ENCODE measurements around the gene PLSCR4.

Gene PLSCR4

GRCh38 chr3:146189519-146190173 lies 61.3 kb downstream of the PLSCR4 start:
- no peaks in the 10 kb centered on the region for H3K4me1 ChIP-seq (ENCODE audit: control insufficient read depth, insufficient read depth, low read length)
- ChIA-PET CTCF (interaction anchor here (0.6 to 4.6 kb wide), 38 partner anchors 8 to 1011 kb away, joined by 3 to 86 read pairs (median 4); partner anchors contain the start of gene PLOD2), POLR2A (interaction anchor here (0.6 to 1.4 kb wide), 2 partner anchors 137 to 203 kb away, joined by 5 read pairs; no protein-coding TSS in a partner anchor)
- no peak overlapping the region for H3K27ac ChIP-seq (ENCODE audit: extremely low read depth, low read depth, low read length)
- H3K4me3 ChIP-seq (ENCODE audit: low read depth, low read length) = no peak overlapping the region
- peaks cover 0 to 6% of the 10 kb centered on the region in 2 experiments; a peak in 1 of 3 replicates for H3K36me3 ChIP-seq (ENCODE audit: control insufficient read depth in 2 of 2, insufficient read depth in 1 of 2, low read length in 2 of 2)
- no peaks in the 10 kb centered on the region for H3K9me3 ChIP-seq (ENCODE audit: control insufficient read depth, insufficient read depth, low read depth, low read length)
- TF ChIP-seq ZNF311 (tag by site-specific recombination; IDR thresholded peaks at IDR 0.05; ENCODE audit: borderline replicate concordance) (no peak), ZBTB6 (tag by site-specific recombination; IDR thresholded peaks at IDR 0.05) (peak; percentile 87), ZNF654 (tag by site-specific recombination; IDR thresholded peaks at IDR 0.05; ENCODE audit: low read depth) (peak; percentile 59)

DNA sequence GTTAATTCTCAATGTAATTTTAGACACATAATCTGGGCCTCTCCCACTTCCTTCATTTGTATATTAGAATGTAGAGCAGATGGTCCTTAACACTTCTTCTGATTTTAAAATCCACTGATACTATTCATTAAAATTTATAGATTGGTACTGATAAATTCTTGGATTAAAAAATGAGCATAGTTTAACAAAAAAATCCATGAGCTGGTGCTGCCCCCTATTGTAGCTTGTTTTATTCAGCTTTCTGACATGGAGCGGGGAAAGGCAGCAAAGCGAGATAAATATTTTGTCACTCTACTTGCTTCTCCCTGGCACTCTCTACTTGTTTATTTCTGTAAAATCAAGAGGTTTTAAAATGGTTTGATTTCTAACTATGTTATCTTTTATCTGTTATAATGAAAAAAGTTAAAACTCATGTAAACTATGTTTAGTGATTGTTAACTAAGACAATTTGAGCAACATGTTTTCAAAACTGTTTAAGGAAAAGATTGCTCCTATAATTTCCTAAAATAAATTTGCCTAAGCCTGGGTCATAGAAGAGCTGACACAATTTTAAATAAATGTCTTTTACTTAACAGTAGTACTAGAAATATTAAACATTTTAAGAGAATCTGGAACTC lies 63.5 kb downstream of the PLSCR4 start:
- Histone ChIP-seq H3K4me3 (ENCODE audit: low read depth, low read length) (no peak overlapping the region), H3K36me3 (ENCODE audit: control insufficient read depth in 2 of 2, insufficient read depth in 1 of 2, low read length in 2 of 2) (no peaks in the 10 kb centered on the region), H3K27ac (ENCODE audit: extremely low read depth, low read depth, low read length) (no peak overlapping the region), H3K9me3 (ENCODE audit: control insufficient read depth, insufficient read depth, low read depth, low read length) (no peaks in the 10 kb centered on the region), H3K4me1 (ENCODE audit: control insufficient read depth, insufficient read depth, low read length) (no peaks in the 10 kb centered on the region)
- ChIA-PET POLR2A (no interaction called here), CTCF (interaction anchor here (0.7 to 4.6 kb wide), 12 partner anchors 10 to 630 kb away, joined by 3 to 86 read pairs (median 5); partner anchors contain the start of gene PLOD2)
- peak; percentile 47 for TF ChIP-seq ZNF654 (tag by site-specific recombination; IDR thresholded peaks at IDR 0.05; ENCODE audit: low read depth)
- TF ChIP-seq, protein P1, sequence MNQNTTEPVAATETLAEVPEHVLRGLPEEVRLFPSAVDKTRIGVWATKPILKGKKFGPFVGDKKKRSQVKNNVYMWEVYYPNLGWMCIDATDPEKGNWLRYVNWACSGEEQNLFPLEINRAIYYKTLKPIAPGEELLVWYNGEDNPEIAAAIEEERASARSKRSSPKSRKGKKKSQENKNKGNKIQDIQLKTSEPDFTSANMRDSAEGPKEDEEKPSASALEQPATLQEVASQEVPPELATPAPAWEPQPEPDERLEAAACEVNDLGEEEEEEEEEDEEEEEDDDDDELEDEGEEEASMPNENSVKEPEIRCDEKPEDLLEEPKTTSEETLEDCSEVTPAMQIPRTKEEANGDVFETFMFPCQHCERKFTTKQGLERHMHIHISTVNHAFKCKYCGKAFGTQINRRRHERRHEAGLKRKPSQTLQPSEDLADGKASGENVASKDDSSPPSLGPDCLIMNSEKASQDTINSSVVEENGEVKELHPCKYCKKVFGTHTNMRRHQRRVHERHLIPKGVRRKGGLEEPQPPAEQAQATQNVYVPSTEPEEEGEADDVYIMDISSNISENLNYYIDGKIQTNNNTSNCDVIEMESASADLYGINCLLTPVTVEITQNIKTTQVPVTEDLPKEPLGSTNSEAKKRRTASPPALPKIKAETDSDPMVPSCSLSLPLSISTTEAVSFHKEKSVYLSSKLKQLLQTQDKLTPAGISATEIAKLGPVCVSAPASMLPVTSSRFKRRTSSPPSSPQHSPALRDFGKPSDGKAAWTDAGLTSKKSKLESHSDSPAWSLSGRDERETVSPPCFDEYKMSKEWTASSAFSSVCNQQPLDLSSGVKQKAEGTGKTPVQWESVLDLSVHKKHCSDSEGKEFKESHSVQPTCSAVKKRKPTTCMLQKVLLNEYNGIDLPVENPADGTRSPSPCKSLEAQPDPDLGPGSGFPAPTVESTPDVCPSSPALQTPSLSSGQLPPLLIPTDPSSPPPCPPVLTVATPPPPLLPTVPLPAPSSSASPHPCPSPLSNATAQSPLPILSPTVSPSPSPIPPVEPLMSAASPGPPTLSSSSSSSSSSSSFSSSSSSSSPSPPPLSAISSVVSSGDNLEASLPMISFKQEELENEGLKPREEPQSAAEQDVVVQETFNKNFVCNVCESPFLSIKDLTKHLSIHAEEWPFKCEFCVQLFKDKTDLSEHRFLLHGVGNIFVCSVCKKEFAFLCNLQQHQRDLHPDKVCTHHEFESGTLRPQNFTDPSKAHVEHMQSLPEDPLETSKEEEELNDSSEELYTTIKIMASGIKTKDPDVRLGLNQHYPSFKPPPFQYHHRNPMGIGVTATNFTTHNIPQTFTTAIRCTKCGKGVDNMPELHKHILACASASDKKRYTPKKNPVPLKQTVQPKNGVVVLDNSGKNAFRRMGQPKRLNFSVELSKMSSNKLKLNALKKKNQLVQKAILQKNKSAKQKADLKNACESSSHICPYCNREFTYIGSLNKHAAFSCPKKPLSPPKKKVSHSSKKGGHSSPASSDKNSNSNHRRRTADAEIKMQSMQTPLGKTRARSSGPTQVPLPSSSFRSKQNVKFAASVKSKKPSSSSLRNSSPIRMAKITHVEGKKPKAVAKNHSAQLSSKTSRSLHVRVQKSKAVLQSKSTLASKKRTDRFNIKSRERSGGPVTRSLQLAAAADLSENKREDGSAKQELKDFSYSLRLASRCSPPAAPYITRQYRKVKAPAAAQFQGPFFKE (tag by site-specific recombination; IDR thresholded peaks at IDR 0.05; ENCODE audit: borderline replicate concordance) = no peak

GRCh38 chr3:146184241-146185015 lies 66.5 kb downstream of the PLSCR4 start:
- H3K4me1 ChIP-seq (ENCODE audit: control insufficient read depth, insufficient read depth, low read length) = no peaks in the 10 kb centered on the region
- no peak overlapping the region for H3K27ac ChIP-seq (ENCODE audit: extremely low read depth, low read depth, low read length)
- H3K9me3 ChIP-seq (ENCODE audit: control insufficient read depth, insufficient read depth, low read depth, low read length) = no peaks in the 10 kb centered on the region
- no peaks in the 10 kb centered on the region for H3K36me3 ChIP-seq (ENCODE audit: control insufficient read depth in 2 of 2, insufficient read depth in 1 of 2, low read length in 2 of 2)
- CTCF ChIA-PET = interaction anchor here (0.6 to 1.9 kb wide), 4 partner anchors 23 to 409 kb away, joined by 3 to 14 read pairs (median 4); partner anchors contain the start of gene PLOD2
- POLR2A ChIA-PET = no interaction called here
- no peak overlapping the region for H3K4me3 ChIP-seq (ENCODE audit: low read depth, low read length)
- TF ChIP-seq ZNF747 (tag by site-specific recombination; IDR thresholded peaks at IDR 0.05) (no peak), KLF16 (tag by site-specific recombination; IDR thresholded peaks at IDR 0.05) (no peak), ZNF274 (IDR thresholded peaks at IDR 0.05; ENCODE audit: low read length) (no peak), ZNF274 (tag by site-specific recombination; IDR thresholded peaks at IDR 0.05; ENCODE audit: borderline replicate concordance) (no peak), FEZF1 (tag by site-specific recombination; IDR thresholded peaks at IDR 0.05) (no peak), OVOL3 (tag by site-specific recombination; IDR thresholded peaks at IDR 0.05) (no peak), ZNF624 (tag by site-specific recombination; IDR thresholded peaks at IDR 0.05) (no peak), ZBTB20 (tag by site-specific recombination; IDR thresholded peaks at IDR 0.05) (no peak), ZNF488 (tag by site-specific recombination; IDR thresholded peaks at IDR 0.05) (no peak), ZNF362 (tag by site-specific recombination; IDR thresholded peaks at IDR 0.05) (no peak), ZNF501 (tag by site-specific recombination; IDR thresholded peaks at IDR 0.05) (no peak)
- TF ChIP-seq, protein P2, sequence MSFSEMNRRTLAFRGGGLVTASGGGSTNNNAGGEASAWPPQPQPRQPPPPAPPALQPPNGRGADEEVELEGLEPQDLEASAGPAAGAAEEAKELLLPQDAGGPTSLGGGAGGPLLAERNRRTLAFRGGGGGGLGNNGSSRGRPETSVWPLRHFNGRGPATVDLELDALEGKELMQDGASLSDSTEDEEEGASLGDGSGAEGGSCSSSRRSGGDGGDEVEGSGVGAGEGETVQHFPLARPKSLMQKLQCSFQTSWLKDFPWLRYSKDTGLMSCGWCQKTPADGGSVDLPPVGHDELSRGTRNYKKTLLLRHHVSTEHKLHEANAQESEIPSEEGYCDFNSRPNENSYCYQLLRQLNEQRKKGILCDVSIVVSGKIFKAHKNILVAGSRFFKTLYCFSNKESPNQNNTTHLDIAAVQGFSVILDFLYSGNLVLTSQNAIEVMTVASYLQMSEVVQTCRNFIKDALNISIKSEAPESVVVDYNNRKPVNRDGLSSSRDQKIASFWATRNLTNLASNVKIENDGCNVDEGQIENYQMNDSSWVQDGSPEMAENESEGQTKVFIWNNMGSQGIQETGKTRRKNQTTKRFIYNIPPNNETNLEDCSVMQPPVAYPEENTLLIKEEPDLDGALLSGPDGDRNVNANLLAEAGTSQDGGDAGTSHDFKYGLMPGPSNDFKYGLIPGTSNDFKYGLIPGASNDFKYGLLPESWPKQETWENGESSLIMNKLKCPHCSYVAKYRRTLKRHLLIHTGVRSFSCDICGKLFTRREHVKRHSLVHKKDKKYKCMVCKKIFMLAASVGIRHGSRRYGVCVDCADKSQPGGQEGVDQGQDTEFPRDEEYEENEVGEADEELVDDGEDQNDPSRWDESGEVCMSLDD (tag by site-specific recombination; IDR thresholded peaks at IDR 0.05) = no peak
